GM23248 (cell line): ENCODE measurements around the gene LUZP1. TPM values are rescaled to one million over a fixed set of nuclear protein-coding genes. Genes with fewer than 3 reads are reported as not detected.
"Not testable (repeated sequence)": the region's sequence is repeated elsewhere in the genome, so short reads cannot be mapped to it uniquely, and the experiment has no call there.

Source experiments
- DNase-seq: peaks from one replicate; pipeline ENCODE4 v3.0.0-alpha.2; 2015
- H2AFZ ChIP-seq: fragments of 200-600 bp; sonication (generic); 2 replicates; pipeline ENCODE4 v1.6.1; 2016; ENCODE audit warnings: antibody characterized with exemption
- H3F3A ChIP-seq: fragments of 200-600 bp; sonication (generic); 2 replicates; pipeline ENCODE4 v1.6.1; 2016; ENCODE audit warnings: mild to moderate bottlenecking, antibody characterized with exemption, mixed run types; ENCODE audit not compliant: insufficient read depth
- H3K27ac ChIP-seq: fragments of 200-600 bp; sonication (generic); 2 replicates; pipeline ENCODE4 v1.5.1; 2016; ENCODE audit warnings: mild to moderate bottlenecking
- H3K27me3 ChIP-seq: fragments of 200-600 bp; sonication (generic); replicated peaks from 2 replicates; pipeline ENCODE4 v1.6.1; 2016; ENCODE audit warnings: mild to moderate bottlenecking; ENCODE audit not compliant: insufficient read depth
- H3K36me3 ChIP-seq: fragments of 200-600 bp; sonication (generic); 2 replicates; pipeline ENCODE4 v1.6.1; 2016; ENCODE audit warnings: low read depth, mild to moderate bottlenecking
- H3K4me1 ChIP-seq: fragments of 200-600 bp; sonication (generic); 2 replicates; pipeline ENCODE4 v1.6.1; 2016; ENCODE audit warnings: mild to moderate bottlenecking; ENCODE audit not compliant: insufficient read depth
- H3K4me2 ChIP-seq: fragments of 200-600 bp; sonication (generic); one replicate; pipeline ENCODE4 v1.6.1; 2016; ENCODE audit warnings: mild to moderate bottlenecking; ENCODE audit not compliant: unreplicated experiment
- H3K4me3 ChIP-seq: fragments of 200-600 bp; sonication (generic); 2 replicates; pipeline ENCODE4 v1.5.1; 2016; ENCODE audit warnings: mild to moderate bottlenecking
- H3K79me2 ChIP-seq: fragments of 200-600 bp; sonication (generic); 2 replicates; pipeline ENCODE4 v1.6.1; 2016; ENCODE audit warnings: mild to moderate bottlenecking; ENCODE audit not compliant: insufficient read depth
- H3K9ac ChIP-seq: fragments of 200-600 bp; sonication (generic); 2 replicates; pipeline ENCODE4 v1.6.1; 2016; ENCODE audit warnings: mild to moderate bottlenecking
- H3K9me2 ChIP-seq: fragments of 200-600 bp; sonication (generic); 2 replicates; pipeline ENCODE4 v1.6.1; 2016; ENCODE audit warnings: mixed run types, mild to moderate bottlenecking, moderate library complexity; ENCODE audit not compliant: insufficient read depth
- H3K9me3 ChIP-seq: fragments of 200-600 bp; sonication (generic); one replicate; pipeline ENCODE4 v1.6.1; 2017; ENCODE audit warnings: low read depth
- H4K20me1 ChIP-seq: fragments of 200-600 bp; sonication (generic); 2 replicates; pipeline ENCODE4 v1.6.0; 2016; ENCODE audit not compliant: insufficient read depth
- EZH2 ChIP-seq: fragments of 200-600 bp; sonication (generic); IDR thresholded peaks from 2 replicates; pipeline ENCODE4 v1.6.1; 2018; ENCODE audit warnings: antibody characterized with exemption, mild to moderate bottlenecking; ENCODE audit not compliant: insufficient read depth, poor library complexity, severe bottlenecking
- EZH2phosphoT487 ChIP-seq: fragments of 200-600 bp; sonication (generic); IDR thresholded peaks from 2 replicates; pipeline ENCODE4 v1.6.1; 2018; ENCODE audit warnings: antibody characterized with exemption, moderate library complexity, mild to moderate bottlenecking, low read depth; ENCODE audit not compliant: insufficient read depth
- WGBS, 2 experiments: methylation state at CpG; one replicate each; pipeline ENCODE4 v1.1.6; 2015 to 2017; ENCODE audit warnings: low lambda C conversion rate in 2 of 2, low coverage in 1 of 2; ENCODE audit errors: missing lambda C conversion rate in 2 of 2; 5-methylcytosine and 5-hydroxymethylcytosine counted together
- in situ Hi-C: fragments of 300-500 bp; cut with MboI; formaldehyde crosslinking; loops from 2 replicates; pipeline ENCODE4 v1.15.0; 2020
- polyA plus RNA-seq: library from polyadenylated mRNA; unstranded; fragments of >200 nt; fragmentation: Nextera tagmentation; extraction: Ambion mirVana; gene quantifications from 2 replicates; pipeline ENCODE4 v1.2.1, GENCODE V29; 2016
- total RNA-seq: library from RNA; depleted of rRNA; stranded (reverse); fragments of >200 nt; shearing (Covaris generic); gene quantifications from 2 replicates; pipeline ENCODE4 v1.2.3, GENCODE V29; 2014

The LUZP1 gene
- total and polyA plus RNA-seq, 2 experiments from 2014 or later, result 28.1 to 52.2 TPM

DNA sequence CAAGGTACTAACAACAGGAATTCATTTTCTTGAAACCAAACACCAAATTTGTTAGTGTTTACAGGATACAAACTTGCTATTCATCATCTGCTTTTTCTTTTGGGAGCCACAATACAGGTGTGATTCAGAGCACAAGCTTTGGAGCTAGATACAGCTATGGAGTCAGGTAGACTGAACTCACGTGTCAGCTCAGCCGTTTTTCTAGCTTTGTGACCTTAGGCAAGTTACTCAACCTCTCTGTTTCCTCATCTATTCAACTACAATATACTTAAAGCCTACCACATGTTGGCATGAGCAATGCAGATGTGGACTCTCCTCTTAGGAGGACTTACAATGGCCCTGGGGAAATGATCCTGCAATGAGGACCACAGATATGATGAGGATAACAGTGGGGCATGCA, 42.3 kb upstream of the LUZP1 start:
- 60 to 65% methylated on average over 2 of the region's 2 CpGs for WGBS, 2 experiments
- no peak for DNase-seq
- in situ Hi-C loops, result no loop called here

DNA sequence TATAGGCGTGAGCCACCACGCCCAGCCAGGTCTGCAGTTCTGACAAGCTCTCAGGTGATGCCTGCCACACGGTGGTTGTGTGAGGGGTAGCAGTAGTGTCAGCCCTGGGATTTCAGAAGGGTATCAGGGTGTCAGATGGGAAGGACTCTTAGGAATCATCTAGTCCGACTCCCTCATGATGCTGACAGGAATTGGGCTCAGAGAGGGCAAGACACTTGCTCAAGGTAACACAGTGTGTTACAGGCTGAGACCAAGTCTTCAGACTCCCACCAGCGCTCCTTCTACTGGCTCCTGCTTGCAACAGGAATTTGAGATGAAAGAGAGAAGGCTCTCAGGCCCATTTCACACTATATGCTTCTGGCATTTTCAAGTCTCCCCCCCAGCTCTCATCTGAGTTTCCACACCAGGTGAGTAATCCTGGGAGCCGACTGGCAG, 41.7 kb upstream of the LUZP1 start:
- Histone ChIP-seq H3F3A (no peaks in the 10 kb centered on the region), H4K20me1 (no peaks in the 10 kb centered on the region), H3K27ac (no peak overlapping the region), H2AFZ (no peak overlapping the region), H3K36me3 (no peaks in the 10 kb centered on the region), H3K4me3 (no peak overlapping the region), H3K9me3 (no peaks in the 10 kb centered on the region), H3K79me2 (no peaks in the 10 kb centered on the region), H3K9me2 (no peaks in the 10 kb centered on the region), H3K4me2 (no peak overlapping the region), H3K9ac (no peak overlapping the region), H3K4me1 (no peaks in the 10 kb centered on the region), H3K27me3 (peaks cover 21% of the 10 kb centered on the region; the same call in 1 of the 2 replicates)
- peak; percentile 30 for DNase-seq
- 31 to 32% methylated on average over 6 of the region's 6 CpGs for WGBS, 2 experiments
- TF ChIP-seq EZH2 (no peak), EZH2phosphoT487 (no peak)
- in situ Hi-C loops, result no loop called here

More for the DNA sequence above, 42.3 kb upstream of the LUZP1 start:
- H4K20me1 ChIP-seq, result no peaks in the 10 kb centered on the region
- H3K4me2 ChIP-seq, result no peak overlapping the region
- no peaks in the 10 kb centered on the region for H3F3A ChIP-seq
- H3K79me2 ChIP-seq, result no peaks in the 10 kb centered on the region
- H3K36me3 ChIP-seq, result no peaks in the 10 kb centered on the region
- no peak overlapping the region for H3K4me3 ChIP-seq
- H3K9me2 ChIP-seq, result no peaks in the 10 kb centered on the region
- H3K9me3 ChIP-seq, result no peaks in the 10 kb centered on the region
- TF ChIP-seq EZH2phosphoT487 (no peak), EZH2 (no peak)
- no peak overlapping the region for H2AFZ ChIP-seq
- no peak overlapping the region for H3K27ac ChIP-seq
- no peaks in the 10 kb centered on the region for H3K4me1 ChIP-seq
- no peak overlapping the region for H3K9ac ChIP-seq
- peaks cover 21% of the 10 kb centered on the region; the same call in 1 of the 2 replicates for H3K27me3 ChIP-seq

DNA sequence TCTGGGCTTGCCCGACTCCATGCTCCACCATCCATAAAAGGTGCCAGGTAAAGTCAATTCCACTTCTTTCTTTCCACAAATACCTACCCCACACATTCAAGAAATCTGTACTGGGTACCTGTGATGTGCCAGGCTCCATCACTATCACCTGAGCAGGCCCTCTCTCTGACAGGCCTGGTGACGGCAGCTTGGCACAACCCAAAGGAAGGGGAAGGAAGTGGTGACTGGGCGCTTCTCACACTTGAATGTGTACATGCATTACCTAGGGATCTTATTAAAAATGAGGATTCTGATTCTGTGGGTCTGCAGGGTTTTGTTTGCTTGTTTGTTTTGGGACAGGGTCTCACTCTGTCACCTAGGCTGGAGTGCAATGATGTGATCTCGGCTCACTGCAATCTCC, 41.1 kb upstream of the LUZP1 start:
- 85 to 92% methylated on average over 4 of the region's 4 CpGs for WGBS, 2 experiments
- TF ChIP-seq EZH2phosphoT487 (no peak), EZH2 (no peak)
- in situ Hi-C loops, result no loop called here

DNA sequence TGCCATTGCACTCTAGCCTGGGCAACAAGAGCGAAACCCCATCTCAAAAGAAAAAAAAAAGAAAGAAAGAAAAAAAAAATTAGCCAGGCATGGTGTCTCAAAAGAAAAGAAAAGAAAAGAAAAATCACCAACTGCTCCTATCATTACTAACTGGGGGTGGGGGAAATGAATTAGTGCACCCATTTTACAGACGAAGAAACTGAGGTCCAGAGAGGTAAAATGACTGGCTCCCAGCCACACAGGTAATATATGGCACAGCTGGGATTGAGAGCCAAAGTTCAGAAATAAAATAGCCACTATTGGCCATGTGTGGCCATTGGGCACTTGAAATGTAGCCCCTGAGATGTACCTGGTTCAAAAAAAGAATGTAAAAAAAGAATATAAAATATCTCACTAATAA, 39.9 kb upstream of the LUZP1 start:
- Histone ChIP-seq H3K36me3 (no peaks in the 10 kb centered on the region), H3K27me3 (peaks cover 21% of the 10 kb centered on the region; the same call in 1 of the 2 replicates), H3K9ac (no peak overlapping the region), H3K79me2 (no peaks in the 10 kb centered on the region), H3K27ac (no peak overlapping the region), H3F3A (no peaks in the 10 kb centered on the region), H3K9me2 (no peaks in the 10 kb centered on the region), H3K4me2 (no peak overlapping the region), H3K4me3 (no peak overlapping the region), H4K20me1 (no peaks in the 10 kb centered on the region), H2AFZ (no peak overlapping the region), H3K4me1 (no peaks in the 10 kb centered on the region), H3K9me3 (no peaks in the 10 kb centered on the region)
- DNase-seq, result no peak
- in situ Hi-C loops, result no loop called here
- no peak for TF ChIP-seq EZH2phosphoT487
- TF ChIP-seq EZH2, result no peak
- WGBS, 2 experiments, result 57 to 59% methylated on average over 2 of the region's 2 CpGs

More for the DNA sequence above, 41.1 kb upstream of the LUZP1 start:
- Histone ChIP-seq H3K9me3 (no peaks in the 10 kb centered on the region), H4K20me1 (no peaks in the 10 kb centered on the region), H3K4me1 (no peaks in the 10 kb centered on the region), H3K4me2 (no peak overlapping the region), H3K27me3 (peaks cover 21% of the 10 kb centered on the region; the same call in 1 of the 2 replicates), H3K9ac (no peak overlapping the region), H3K27ac (no peak overlapping the region), H2AFZ (no peak overlapping the region), H3K9me2 (no peaks in the 10 kb centered on the region), H3K79me2 (no peaks in the 10 kb centered on the region), H3F3A (no peaks in the 10 kb centered on the region), H3K36me3 (no peaks in the 10 kb centered on the region), H3K4me3 (no peak overlapping the region)
- DNase-seq, result no peak

DNA sequence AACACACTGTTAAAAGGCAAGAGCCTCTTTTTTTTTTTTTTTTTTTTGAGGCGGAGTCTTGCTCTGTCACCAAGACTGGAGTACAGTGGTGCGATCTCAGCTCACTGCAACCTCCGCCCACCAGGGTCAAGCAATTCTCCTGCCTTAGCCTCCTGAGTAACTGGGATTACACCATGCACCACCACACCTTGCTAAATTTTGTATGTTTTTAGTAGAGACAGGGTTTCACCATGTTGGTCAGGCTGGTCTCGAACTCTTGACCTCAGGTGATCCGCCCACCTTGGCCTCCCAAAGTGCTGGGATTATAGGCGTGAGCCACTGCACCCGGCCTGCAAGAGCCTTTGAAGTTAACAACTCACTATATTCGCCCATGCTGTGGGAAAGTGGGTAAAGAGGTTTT, 39.1 kb upstream of the LUZP1 start:
- H3K79me2 ChIP-seq, DNase-seq, H2AFZ ChIP-seq, in situ Hi-C loops, H3K4me3 ChIP-seq, H3K4me1 ChIP-seq, H3K36me3 ChIP-seq, H3F3A ChIP-seq, H3K9me3 ChIP-seq, H4K20me1 ChIP-seq, H3K27ac ChIP-seq, H3K9ac ChIP-seq, H3K4me2 ChIP-seq, H3K9me2 ChIP-seq: not testable (repeated sequence)
- WGBS, 2 experiments, result 87 to 90% methylated on average over 8 of the region's 8 CpGs
- H3K27me3 ChIP-seq, result peaks cover 21% of the 10 kb centered on the region; the same call in 1 of the 2 replicates
